Left renal cortex interstitium (tissue), 4 donors: ENCODE results near the gene CCDC136. TPM values are rescaled to one million over a fixed set of nuclear protein-coding genes. Genes with fewer than 3 reads are reported as not detected.

Source experiments
- DNase-seq, 4 donors: peaks; one replicate each; pipeline ENCODE4 v3.0.0-alpha.2; 2013; ENCODE audit warnings: low read depth in 4 of 4, low spot score in 2 of 4, missing footprints in 1 of 4
- polyA plus RNA-seq, 4 donors: library from polyadenylated mRNA; unstranded; fragments of 120-200 nt; gene quantifications; one replicate each; pipeline ENCODE4 v1.2.1, GENCODE V29; 2013; ENCODE audit not compliant: insufficient read length in 4 of 4

The CCDC136 gene
- 10 to 100 TPM; 12.0 to 31.0 (median 21.3) TPM for polyA plus RNA-seq

- peak in 2 of 4 donors; percentile 19 to 34 for DNase-seq
These were observed at the start of gene CCDC136 for GRCh38 chr7:128791121-128791971. TSS of gene CCDC136 (plus strand) at chr7:128791968. CDS start at chr7:128792412, 444 bp downstream.

- DNase-seq: no peak
These were observed 49.6 kb upstream of the CCDC136 start for GRCh38 chr7:128742206-128742605.

GRCh38 chr7:128743112-128743772 is 48.5 kb upstream of the CCDC136 start:
- no peak for DNase-seq

GRCh38 chr7:128744366-128744905 is 47.3 kb upstream of the CCDC136 start:
- DNase-seq: no peak

- no peak for DNase-seq
These were observed 46.1 kb upstream of the CCDC136 start for GRCh38 chr7:128745706-128746105.

- DNase-seq: no peak
These were observed 44.3 kb upstream of the CCDC136 start for GRCh38 chr7:128747327-128748079.

GRCh38 chr7:128752251-128752650 is 39.5 kb upstream of the CCDC136 start:
- DNase-seq: no peak

GRCh38 chr7:128755075-128755818 is 36.5 kb upstream of the CCDC136 start:
- no peak for DNase-seq

- no peak for DNase-seq
These were observed 35.8 kb upstream of the CCDC136 start for GRCh38 chr7:128755819-128756476.

- no peak for DNase-seq
These were observed 34.6 kb upstream of the CCDC136 start for GRCh38 chr7:128757203-128757602.

GRCh38 chr7:128758553-128758952 is 33.2 kb upstream of the CCDC136 start:
- DNase-seq: no peak

- DNase-seq: no peak
These were observed 32.5 kb upstream of the CCDC136 start for GRCh38 chr7:128759242-128759641.

- DNase-seq: no peak
These were observed 28.2 kb upstream of the CCDC136 start for GRCh38 chr7:128763541-128763940.

- no peak for DNase-seq
These were observed 24.2 kb upstream of the CCDC136 start for GRCh38 chr7:128767475-128768110.

GRCh38 chr7:128770233-128770632 is 21.5 kb upstream of the CCDC136 start:
- no peak for DNase-seq

GRCh38 chr7:128773604-128774003 is 18.2 kb upstream of the CCDC136 start:
- DNase-seq: no peak

GRCh38 chr7:128774029-128774689 is 17.6 kb upstream of the CCDC136 start:
- no peak for DNase-seq

GRCh38 chr7:128774921-128775320 is 16.8 kb upstream of the CCDC136 start:
- no peak for DNase-seq
